ENCODE measurements around the gene NECTIN2.

DNA sequence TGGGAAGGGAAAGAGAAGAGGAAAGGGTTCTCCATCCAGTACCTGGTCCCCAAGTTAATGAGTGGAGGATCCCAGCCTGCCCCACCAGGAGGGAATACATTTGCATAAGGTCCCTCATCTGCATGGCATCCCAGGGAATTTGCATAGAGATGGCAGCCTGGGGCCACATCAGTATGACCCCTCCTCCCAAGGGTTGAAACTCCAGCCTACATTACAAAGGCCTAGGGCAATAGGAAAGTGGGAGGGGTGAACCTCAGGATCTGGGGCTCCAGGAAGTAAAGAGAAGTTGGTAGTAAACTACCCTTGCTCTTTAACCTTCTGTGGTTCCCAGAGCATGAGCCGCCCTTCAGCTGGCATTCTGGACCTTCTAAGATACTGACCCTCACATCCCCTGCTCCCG, 6.8 kb upstream of the NECTIN2 start:
- TF ChIP-seq, protein P1, sequence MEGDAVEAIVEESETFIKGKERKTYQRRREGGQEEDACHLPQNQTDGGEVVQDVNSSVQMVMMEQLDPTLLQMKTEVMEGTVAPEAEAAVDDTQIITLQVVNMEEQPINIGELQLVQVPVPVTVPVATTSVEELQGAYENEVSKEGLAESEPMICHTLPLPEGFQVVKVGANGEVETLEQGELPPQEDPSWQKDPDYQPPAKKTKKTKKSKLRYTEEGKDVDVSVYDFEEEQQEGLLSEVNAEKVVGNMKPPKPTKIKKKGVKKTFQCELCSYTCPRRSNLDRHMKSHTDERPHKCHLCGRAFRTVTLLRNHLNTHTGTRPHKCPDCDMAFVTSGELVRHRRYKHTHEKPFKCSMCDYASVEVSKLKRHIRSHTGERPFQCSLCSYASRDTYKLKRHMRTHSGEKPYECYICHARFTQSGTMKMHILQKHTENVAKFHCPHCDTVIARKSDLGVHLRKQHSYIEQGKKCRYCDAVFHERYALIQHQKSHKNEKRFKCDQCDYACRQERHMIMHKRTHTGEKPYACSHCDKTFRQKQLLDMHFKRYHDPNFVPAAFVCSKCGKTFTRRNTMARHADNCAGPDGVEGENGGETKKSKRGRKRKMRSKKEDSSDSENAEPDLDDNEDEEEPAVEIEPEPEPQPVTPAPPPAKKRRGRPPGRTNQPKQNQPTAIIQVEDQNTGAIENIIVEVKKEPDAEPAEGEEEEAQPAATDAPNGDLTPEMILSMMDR (IDR thresholded peaks at IDR 0.05), result no peak
- TF ChIP-seq POLR2A (IDR thresholded peaks at IDR 0.05), result no peak
- TF ChIP-seq POLR2AphosphoS5 (IDR thresholded peaks at IDR 0.05), result no peak
- TF ChIP-seq EP300 (IDR thresholded peaks at IDR 0.05), result no peak
